Mucosa of rectum (tissue), 2 donors: ENCODE results near the gene PFDN1.

Experiments
- H3K27ac ChIP-seq, 2 donors: one replicate each; pipeline ENCODE4 v1.7.0; 2013; ENCODE audit warnings: inconsistent platforms in 2 of 2, low read depth in 2 of 2, low read length in 2 of 2
- H3K27me3 ChIP-seq, 2 donors: one replicate each; pipeline ENCODE4 v1.7.0; 2013; ENCODE audit warnings: low read length in 2 of 2; ENCODE audit not compliant: control insufficient read depth in 2 of 2, insufficient read depth in 2 of 2
- H3K36me3 ChIP-seq, 2 donors: one replicate each; pipeline ENCODE4 v1.7.0; 2013; ENCODE audit warnings: low read length in 2 of 2; ENCODE audit not compliant: control insufficient read depth in 2 of 2, insufficient read depth in 2 of 2
- H3K4me1 ChIP-seq, 2 donors: one replicate each; pipeline ENCODE4 v1.7.0; 2013; ENCODE audit warnings: low read length in 2 of 2, mild to moderate bottlenecking in 1 of 2; ENCODE audit not compliant: control insufficient read depth in 2 of 2, insufficient read depth in 2 of 2
- H3K4me3 ChIP-seq, 2 donors: one replicate each; pipeline ENCODE4 v1.7.0; 2013; ENCODE audit warnings: low read length in 2 of 2
- H3K9ac ChIP-seq, 2 donors: one replicate each; pipeline ENCODE4 v1.7.0; 2013; ENCODE audit warnings: low read length in 2 of 2, low read depth in 1 of 2, mild to moderate bottlenecking in 1 of 2
- H3K9me3 ChIP-seq, 2 donors: one replicate each; pipeline ENCODE4 v1.7.0; 2013; ENCODE audit warnings: low read length in 2 of 2; ENCODE audit not compliant: control insufficient read depth in 2 of 2
- donor health status: healthy.
- donor health status: Normal muscosa, but diverticular disease.

PFDN1 gene

DNA sequence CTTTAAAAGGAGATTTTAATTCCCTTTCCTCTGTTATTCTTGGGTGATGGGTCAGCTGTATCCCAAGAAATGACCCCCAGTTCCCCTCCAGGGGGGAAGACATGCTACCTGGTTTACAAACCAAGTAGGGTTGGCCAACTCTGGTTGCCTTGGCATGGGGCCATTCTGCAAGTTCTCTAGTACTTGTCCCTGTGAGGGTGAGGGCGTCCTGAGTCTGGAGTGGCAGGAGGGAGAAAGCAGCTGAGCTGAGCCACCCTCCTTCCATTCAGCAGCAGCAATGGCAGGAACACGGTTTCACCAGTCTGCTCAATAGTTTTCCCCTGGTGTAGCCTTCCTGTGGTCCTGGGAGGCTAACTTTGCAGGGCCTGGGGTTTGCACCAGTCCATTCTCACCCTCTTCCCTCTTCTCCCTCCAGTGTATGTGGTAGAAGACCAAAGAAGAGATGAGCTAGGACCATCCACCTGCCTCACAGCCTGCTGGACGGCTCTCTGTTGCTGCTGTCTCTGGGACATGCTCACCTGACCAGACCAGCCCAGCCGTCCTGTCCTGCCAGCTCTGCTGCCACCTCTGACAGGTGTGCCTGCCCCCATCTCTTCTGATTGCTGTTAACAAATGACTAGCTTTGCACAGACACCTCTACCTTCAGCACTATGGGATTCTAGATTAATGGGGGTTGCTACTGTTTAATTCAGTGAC is 59.9 kb downstream of the PFDN1 start:
- H3K27me3 ChIP-seq, result no peaks in the 10 kb centered on the region
- peaks cover 13 to 23% of the 10 kb centered on the region in 2 donors for H3K36me3 ChIP-seq
- H3K9me3 ChIP-seq, result no peaks in the 10 kb centered on the region
- no peak overlapping the region for H3K4me3 ChIP-seq
- peak overlapping the region in 1 of 2 donors; percentile 28 for H3K9ac ChIP-seq
- H3K4me1 ChIP-seq, result peaks cover 39 to 44% of the 10 kb centered on the region in 2 donors
- H3K27ac ChIP-seq, result peak overlapping the region in 1 of 2 donors; percentile 23

DNA sequence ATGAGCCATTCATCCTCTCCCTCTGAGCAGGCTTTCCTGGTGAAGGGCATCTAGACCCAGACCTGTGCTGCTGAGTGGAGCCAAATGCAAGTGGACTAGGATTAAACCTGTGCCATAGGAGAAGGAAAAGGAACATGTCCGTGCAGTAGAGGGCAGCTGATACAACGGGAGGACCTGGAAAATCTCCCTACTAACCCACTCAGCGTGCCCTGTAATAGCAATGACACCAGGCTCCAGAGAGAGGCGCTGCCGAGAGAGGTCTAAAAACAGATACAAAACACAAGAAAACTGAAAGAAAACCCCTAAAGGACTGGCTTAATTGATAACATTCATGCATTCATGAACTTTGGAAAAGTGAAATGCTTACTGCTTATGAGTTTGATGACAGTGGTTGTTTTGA is 60.8 kb downstream of the PFDN1 start:
- peak overlapping the region; percentile 60 to 67 for H3K9ac ChIP-seq
- no peaks in the 10 kb centered on the region for H3K27me3 ChIP-seq
- H3K36me3 ChIP-seq, result peaks cover 13 to 23% of the 10 kb centered on the region in 2 donors
- H3K4me3 ChIP-seq, result no peak overlapping the region
- peak overlapping the region; percentile 87 to 92 for H3K27ac ChIP-seq
- H3K4me1 ChIP-seq, result peaks cover 39 to 44% of the 10 kb centered on the region in 2 donors
- no peaks in the 10 kb centered on the region for H3K9me3 ChIP-seq

DNA sequence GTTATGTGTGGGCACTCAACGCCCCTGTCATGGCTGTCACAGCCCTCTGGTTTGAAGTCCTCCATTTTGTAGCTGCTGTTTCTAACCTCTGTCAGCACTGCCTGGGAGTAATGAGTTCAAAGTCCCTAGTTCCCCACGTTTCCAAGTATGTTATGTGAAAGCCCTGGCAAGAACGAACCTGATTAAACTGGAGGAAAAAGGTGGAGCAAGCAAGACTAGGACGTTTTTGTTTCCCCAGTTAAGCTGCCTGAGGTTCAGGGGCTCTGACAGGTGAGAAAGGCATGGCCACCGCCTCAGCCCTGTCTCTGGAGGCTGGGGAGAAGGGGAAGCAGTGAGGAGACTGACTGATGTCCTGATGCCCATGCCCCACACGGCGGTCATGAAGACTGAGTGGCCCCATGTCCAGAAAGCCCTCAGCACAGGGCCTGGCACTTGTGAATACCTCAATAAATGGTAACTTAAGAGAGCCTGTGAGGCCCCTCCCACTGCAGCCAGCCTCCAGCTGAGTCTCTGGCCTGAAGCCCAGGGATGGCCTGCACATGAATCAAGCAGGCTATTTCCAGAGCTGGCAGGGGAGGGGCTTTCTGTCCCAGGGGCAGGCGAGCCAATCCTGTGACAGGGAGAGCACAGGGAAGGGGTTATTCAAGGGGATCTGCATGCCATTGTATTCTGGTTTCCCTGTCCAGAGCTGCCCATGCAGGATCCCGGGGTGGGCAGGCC is 61.8 kb downstream of the PFDN1 start:
- Histone ChIP-seq H3K36me3 (peaks cover 13 to 23% of the 10 kb centered on the region in 2 donors), H3K27me3 (no peaks in the 10 kb centered on the region), H3K4me3 (peak overlapping the region in 1 of 2 donors; percentile 38), H3K9me3 (no peaks in the 10 kb centered on the region), H3K4me1 (peaks cover 39 to 53% of the 10 kb centered on the region in 2 donors), H3K9ac (peak overlapping the region; percentile 60 to 67), H3K27ac (peak overlapping the region; percentile 87 to 92)

DNA sequence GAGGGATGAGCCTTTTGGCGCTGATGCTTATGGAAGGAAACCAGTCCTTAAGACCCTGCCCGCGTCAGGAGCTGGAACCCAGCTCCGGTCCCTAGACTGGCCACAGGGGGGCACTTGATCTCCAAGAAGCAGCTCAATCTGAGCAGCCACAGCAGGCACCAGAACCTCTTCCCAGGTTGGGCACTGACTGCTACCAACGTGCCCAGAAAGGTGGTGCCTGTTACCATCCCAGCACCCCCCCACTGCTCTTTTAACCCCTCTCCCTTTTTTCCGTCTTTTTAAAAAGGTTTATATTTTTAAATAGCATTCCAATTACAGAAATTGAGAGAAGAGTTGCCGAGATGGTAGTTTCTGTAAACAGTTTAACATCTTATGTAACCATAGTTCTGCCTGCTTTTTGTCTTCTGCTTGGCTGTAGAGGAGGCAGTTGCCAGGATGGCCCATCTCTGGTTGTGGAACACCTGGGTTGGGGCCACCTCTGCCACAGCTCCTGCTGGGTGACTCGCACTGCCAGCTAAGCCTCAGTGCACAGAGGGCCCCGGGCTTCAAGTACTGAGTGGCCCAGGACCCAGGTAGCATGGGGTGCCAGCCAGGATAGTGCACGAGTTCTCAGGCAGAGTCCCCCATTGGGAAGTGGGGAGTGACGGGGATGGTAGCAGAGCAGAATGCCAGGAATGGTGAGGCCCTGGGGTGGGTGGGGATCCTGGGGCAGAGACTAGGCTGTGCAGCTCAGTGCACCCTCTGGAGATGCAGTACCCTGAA is 62.8 kb downstream of the PFDN1 start:
- Histone ChIP-seq H3K36me3 (peaks cover 8 to 15% of the 10 kb centered on the region in 2 donors), H3K9ac (no peak overlapping the region), H3K9me3 (no peaks in the 10 kb centered on the region), H3K27ac (peak overlapping the region; percentile 87 to 92), H3K27me3 (no peaks in the 10 kb centered on the region), H3K4me3 (no peak overlapping the region), H3K4me1 (peaks cover 42 to 61% of the 10 kb centered on the region in 2 donors)

DNA sequence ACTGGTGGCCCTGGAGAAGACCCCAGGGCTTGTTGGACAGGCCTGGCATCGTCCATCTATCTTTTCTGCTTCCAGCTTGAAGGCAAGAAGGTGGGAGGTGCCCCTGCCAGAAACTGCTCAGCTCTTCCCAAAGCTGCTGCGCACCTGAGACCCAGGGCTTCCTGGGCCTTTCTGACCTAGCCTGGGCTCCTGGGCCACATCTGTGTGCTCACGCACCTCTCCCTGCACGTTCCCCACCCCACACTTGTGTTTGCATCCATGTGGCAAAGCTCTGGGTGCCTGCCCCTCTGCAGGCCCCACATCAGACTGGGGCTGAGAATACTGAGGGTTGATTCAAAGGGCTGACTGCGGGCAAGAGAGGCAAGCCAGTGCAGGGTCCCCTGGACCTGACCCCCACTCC is 63.4 kb downstream of the PFDN1 start:
- Histone ChIP-seq H3K4me3 (no peak overlapping the region), H3K9ac (no peak overlapping the region), H3K27ac (no peak overlapping the region), H3K4me1 (peaks cover 36 to 56% of the 10 kb centered on the region in 2 donors), H3K9me3 (no peaks in the 10 kb centered on the region), H3K27me3 (no peaks in the 10 kb centered on the region), H3K36me3 (peaks cover 3 to 10% of the 10 kb centered on the region in 2 donors)

DNA sequence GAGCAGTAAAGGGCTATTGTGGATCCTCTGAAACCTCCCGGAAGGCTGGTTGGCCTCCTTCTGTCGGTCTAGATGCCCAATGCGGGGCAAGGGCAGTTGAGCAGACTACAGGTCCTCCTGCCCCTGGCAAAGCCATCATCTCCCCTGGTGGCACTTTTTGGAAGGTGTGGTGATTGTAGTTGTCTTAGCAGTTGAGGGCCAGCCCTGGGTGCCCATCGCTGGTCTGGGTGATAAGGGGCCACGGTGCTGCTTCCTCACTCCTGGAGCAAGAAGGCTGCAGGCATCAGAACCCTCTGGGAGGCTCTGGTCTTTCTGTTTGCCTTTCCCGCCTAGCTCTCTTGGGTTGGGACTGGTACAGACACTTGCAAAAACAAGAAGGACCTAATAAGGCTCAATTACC is 64.1 kb downstream of the PFDN1 start:
- H3K4me3 ChIP-seq, result no peak overlapping the region
- no peak overlapping the region for H3K9ac ChIP-seq
- no peak overlapping the region for H3K27ac ChIP-seq
- H3K9me3 ChIP-seq, result no peaks in the 10 kb centered on the region
- H3K27me3 ChIP-seq, result no peaks in the 10 kb centered on the region
- H3K4me1 ChIP-seq, result peaks cover 36 to 56% of the 10 kb centered on the region in 2 donors
- H3K36me3 ChIP-seq, result peaks cover 2 to 8% of the 10 kb centered on the region in 2 donors

DNA sequence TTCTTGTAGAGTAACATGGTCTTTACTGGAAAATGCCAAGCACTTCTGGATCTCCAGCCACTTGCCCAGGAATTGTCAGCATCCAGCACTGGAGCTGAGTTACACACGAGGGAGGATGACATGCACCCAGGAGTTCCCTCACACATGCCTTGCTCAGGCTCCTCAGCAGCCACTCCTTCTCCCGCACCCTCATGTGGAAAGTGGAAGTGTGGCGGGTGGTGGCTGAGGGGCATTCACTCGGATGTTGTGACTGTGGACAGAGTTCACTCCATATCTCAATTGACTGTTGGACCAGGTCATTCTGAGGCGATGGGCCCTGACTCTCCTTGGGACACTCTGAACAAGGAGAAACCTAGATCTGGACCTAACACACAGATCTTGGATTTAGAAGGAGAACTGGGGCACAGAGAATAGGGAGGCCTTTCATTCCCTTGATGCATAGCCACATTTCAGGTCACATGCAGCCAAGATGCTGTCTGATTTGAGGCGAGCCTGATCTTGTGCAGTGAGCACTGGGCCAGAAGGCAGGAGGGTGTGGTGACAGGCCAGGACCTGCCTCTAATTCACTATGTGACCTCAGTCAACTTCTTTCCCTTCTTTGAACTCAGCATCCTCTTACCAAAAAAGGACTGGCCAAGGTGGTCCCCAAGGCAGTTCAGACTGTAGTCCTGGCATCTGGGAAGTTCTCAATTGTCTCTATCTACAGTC is 65.9 kb downstream of the PFDN1 start:
- Histone ChIP-seq H3K4me3 (no peak overlapping the region), H3K9me3 (no peaks in the 10 kb centered on the region), H3K36me3 (no peaks in the 10 kb centered on the region), H3K9ac (no peak overlapping the region), H3K27me3 (no peaks in the 10 kb centered on the region), H3K27ac (no peak overlapping the region), H3K4me1 (peaks cover 26 to 42% of the 10 kb centered on the region in 2 donors)

DNA sequence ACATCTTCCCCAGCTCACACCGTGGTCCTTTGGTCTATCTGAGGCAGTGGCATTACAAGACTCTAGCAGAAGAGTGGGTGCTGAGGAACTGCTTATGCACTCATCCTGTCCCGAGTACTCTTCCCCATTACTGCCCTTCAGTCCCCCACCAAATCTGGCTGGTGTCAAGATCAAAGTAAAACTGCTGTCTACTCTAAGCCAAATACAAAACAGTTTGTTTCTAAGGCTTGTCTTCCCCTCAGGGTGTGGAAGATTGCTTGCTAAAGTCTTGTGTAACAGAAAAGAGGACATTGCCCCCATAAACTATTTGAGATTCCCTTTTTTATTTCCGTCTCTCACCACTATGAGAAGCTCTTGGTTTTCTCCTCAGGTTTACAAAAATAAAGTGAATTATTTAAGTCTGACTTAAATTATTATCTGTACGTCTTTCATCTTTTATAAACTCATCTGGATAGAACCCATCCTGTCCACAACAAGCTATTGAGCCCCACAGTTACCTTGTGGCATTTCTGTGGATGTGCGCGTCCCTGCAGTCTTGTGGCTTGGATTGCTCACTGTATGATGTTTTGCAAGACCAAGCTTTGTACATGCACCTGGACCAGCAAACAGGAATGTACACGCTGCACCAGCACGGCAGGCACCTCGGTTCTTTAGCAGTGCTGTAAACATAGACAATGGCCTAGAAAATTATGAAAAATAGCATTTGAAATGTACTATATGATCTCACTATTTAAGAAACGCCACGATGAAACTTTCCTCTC is 66.9 kb downstream of the PFDN1 start:
- Histone ChIP-seq H3K4me3 (no peak overlapping the region), H3K36me3 (peaks cover 0 to 4% of the 10 kb centered on the region in 2 donors), H3K9me3 (no peaks in the 10 kb centered on the region), H3K27me3 (no peaks in the 10 kb centered on the region), H3K4me1 (peaks cover 15 to 31% of the 10 kb centered on the region in 2 donors), H3K27ac (peak overlapping the region; percentile 24 to 69), H3K9ac (peak overlapping the region in 1 of 2 donors; percentile 23)

DNA sequence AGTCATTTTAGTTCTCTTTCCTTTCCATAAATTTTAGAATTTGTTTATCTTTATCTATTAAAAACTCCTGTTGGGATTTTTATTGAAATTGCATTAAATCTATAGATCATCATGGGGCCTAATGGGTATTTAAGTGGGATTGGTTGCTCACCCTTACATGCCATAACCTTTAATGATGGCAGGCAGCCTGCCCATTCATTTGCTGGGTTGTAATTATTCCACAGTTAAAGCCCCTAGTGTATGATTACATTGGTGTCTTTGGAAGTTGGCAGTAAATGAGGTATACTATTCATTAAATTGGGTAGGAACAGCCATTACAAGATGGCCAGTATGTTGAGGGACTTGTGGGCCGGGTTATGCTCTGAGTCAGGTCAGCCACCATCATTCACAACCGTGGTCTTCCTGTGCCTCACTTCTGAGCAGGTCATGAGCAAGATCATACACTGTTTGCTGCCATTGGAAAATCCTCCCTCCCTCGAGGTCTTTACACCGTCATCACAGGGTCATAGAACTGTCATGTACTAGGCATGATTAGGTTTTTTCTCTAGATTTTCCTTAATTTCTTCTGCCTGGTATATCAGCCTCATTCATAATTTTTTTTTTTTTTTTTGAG is 68.4 kb downstream of the PFDN1 start:
- H3K27me3 ChIP-seq, result no peaks in the 10 kb centered on the region
- peaks cover 6 to 17% of the 10 kb centered on the region in 2 donors for H3K4me1 ChIP-seq
- H3K36me3 ChIP-seq, result peaks cover 0 to 4% of the 10 kb centered on the region in 2 donors
- H3K27ac ChIP-seq, result no peak overlapping the region
- no peak overlapping the region for H3K9ac ChIP-seq
- H3K4me3 ChIP-seq, result no peak overlapping the region
- H3K9me3 ChIP-seq, result no peaks in the 10 kb centered on the region
